HG03280 (cell line): ENCODE data around the gene DPYD.
A peak's percentile ranks its signal among the peaks of the same experiment; 100 is the strongest.
"Not testable (repeated sequence)": the region's sequence is repeated elsewhere in the genome, so short reads cannot be mapped to it uniquely, and the experiment has no call there.

Source experiments
- ATAC-seq: cut with Tn5 transposase; IDR thresholded peaks from one replicate; pipeline ENCODE4 v1.9.1; 2021; ENCODE audit warnings: mild to moderate bottlenecking, moderate library complexity; ENCODE audit not compliant: unreplicated experiment

Gene DPYD

DNA sequence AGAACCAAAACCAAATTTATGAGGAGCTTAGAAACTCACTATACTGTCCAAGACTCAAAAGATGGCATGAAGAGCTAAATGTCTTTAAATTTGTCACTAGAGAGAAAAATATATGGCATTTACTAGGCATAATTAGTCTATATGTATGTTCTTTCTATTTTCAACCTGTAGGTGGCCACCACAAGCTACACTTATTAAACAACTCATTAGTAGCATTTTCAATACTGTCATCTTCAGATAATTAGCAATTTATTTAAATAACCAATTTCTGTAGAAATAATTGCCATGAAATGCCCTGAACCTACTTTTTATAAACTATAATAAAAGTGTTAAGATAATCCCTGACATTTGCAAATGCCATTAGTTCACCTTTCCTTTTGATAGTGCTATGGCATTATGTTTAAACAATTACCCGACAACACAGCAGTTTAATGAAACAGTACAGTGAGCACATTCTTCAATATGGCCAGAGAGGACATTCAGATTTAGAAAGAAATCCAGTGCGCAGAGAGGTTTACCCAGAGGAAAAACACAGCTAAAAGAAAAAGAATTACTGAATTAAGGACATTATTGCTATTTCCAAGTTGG is 676.8 kb downstream of the DPYD start:
- ATAC-seq: peak; percentile 70

DNA sequence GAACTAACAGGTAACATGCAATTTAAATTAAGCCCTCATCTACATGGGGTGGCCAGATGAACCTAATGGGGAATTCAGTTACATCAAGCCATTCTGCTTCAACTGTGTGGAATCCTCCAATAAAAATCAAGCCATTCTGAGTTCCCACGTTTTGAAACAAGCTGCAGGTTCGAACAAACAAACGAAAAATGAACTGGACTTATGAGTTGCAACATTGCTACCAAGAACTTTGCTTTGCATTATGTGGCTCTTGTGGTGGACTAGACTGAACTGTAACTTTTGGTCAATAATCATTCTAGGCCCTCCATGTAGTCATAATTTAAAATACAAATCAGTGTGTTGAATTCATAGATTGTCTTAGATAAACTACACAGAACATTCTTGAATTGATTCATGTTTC is 682.0 kb downstream of the DPYD start:
- ATAC-seq: no peak

DNA sequence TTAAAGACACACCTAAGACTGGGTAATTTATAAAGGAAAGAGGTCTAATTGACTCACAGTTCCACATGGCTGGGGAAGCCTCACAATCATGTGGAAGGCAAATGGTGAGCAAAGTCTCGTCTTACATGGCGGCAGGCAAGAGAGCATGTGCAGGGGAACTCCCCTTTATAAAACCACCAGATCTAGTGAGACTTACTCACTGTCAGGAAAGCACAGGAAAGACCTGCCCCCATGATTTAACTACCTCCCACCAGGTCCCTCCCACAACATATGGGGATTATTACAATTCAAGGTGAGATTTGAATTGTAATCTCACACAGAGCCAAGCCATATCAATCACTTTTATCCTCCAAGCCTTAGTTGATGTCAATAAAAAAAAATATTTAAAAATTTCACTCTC is 689.5 kb downstream of the DPYD start:
- ATAC-seq: not testable (repeated sequence)

DNA sequence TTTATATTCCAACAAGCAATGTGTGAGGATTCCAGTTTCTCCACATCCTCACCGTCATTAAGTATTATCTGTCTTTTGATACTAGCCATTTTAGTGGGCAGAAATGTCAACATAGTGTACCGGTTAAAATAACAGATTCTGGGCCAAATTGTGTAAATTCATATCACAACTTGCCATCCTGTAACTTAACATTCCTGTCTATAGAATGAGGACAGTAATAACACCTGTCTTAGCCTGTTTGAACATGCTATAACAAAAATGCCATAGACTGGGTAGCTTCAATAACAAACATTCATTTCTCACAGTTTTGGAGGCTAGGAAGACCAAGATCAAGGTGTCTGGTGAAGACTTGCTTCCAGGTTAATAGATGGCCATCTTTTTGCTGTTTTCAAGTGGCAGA is 708.2 kb downstream of the DPYD start:
- ATAC-seq: no peak

- ATAC-seq: no peak
These were observed 710.5 kb downstream of the DPYD start for GRCh38 chr1:97210307-97210706.

- ATAC-seq: no peak
These were observed 711.4 kb downstream of the DPYD start for GRCh38 chr1:97209381-97209957.

DNA sequence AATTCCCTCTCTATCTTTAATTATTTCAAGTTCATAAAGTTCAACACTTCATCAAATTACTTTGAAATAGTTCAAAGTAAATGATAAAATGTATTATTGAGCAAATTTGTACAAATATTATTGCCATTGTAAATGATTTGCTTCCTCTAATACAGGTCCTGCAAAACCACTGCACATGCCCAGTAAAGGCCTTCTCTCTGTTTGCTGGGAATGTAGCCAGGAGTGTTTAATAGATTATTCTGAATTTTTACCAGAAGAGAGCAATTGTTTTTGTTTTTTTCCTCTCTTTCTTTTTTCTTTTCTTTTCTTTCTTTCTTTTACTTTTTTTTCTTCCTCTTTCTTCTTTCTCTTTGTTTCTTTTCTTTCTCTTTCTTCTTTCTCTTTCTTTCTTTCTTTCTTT is 713.0 kb downstream of the DPYD start:
- no peak for ATAC-seq

DNA sequence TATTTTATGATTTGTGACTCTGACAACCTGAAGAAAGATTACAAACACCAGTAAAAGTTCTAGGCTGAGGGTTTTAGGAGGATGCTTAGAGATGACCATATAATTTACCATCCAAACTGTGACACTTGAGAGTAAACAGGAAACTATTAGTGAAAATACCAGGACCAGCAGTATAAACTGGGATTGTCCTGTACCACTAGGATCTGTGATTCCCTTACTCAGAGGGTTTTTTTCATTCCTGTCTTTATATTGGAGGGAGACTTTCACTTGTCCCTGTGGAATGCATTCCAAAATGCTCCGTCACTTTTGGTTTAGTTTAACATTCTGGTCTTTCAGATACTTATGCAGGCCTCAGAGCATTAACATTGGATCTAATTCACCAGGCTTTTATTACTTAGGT is 716.4 kb downstream of the DPYD start:
- no peak for ATAC-seq

DNA sequence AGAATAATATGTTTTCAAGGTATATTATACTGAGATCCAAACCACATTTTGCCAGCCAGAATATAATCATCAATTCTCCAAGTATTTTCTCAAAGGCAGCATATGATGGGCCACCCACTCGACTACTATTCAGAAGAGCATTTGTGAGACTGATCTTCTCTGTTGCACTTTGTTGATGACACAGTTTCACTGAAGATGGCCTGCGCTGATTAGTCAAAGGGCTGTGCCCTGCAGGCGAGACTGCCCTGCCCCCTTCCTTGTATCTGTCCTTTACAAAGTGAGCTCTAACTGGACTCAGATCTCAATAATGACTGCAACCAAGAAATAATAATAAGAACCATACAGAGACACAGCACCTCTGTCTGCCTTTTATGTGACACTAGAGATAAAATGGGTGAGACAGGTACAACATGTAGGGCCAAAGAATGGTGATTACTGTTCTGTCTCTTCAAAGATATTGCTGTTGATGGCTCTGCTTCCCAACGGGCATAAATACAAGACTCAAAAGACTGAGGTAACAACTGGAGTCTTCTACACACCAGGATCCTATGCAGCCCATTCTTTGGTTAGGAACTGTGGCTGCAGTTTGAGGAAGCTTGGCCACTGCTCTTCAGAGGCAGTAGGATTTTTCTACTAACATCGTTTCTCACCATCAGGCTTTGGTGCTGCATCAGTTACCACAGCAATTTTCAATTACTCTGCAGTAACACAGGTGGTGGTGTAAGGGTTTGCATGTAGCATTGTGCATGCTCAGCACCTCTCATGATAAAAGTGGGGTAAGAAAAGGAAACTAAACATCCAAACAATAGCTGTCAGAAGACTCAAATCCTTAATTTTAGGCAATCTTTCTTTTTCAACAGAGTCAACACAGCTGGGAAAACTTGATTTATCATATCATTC is 718.1 kb downstream of the DPYD start:
- no peak for ATAC-seq

GRCh38 chr1:97201641-97202040 is 719.2 kb downstream of the DPYD start:
- ATAC-seq: no peak

- no peak for ATAC-seq
These were observed 720.2 kb downstream of the DPYD start for GRCh38 chr1:97200595-97200994.

DNA sequence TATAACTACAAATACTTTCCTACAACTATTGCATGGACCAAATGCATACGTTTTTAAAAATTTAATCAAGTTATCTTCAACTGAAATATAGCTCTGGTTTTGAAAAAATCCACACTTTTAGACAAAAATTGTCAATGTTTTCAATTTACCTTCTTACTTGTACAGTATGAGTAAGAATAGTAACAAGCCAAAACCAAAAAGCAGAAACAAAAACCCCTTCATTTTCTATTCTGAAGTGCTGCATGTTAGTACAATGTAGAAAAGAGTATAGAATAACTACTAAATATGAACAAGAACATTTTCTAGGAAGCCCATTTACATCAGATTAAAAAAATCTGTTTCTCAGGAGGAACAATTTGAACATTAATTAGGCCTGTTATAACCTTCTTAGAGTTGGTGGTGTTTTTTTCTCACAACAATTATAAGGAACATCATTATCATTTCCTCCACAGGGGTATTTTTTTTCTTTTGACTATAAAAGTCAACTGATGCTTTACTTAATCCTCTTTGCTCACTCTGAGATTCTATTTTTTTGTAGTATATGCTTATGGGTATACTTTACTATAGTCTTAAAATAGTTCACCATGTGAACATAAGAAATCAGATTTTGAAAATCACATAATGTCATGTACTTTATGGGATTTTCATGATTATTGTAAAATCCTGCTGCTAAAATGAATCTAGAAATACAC is 723.9 kb downstream of the DPYD start:
- no peak for ATAC-seq

GRCh38 chr1:97192872-97193572 is 727.8 kb downstream of the DPYD start:
- no peak for ATAC-seq

DNA sequence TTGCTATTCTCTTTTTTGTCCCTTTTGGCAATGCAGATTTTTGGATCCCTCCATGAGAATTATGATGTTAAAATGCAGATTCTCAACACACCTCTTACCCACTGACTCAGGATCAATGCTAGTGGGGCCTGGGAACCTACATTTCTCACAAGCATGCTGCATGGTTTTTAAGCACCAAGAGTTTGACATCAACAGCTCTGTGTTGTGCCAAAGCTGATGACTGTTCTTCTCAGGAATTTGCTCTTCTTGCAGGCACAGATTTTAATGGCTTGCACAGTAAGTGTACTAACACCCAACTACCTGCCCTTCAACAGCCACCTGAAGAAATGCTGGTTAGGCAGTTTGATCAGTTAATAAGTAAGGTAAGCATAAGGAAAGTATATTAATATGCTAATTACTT is 730.5 kb downstream of the DPYD start:
- ATAC-seq: no peak

GRCh38 chr1:97186381-97186780 is 734.5 kb downstream of the DPYD start:
- ATAC-seq: no peak

DNA sequence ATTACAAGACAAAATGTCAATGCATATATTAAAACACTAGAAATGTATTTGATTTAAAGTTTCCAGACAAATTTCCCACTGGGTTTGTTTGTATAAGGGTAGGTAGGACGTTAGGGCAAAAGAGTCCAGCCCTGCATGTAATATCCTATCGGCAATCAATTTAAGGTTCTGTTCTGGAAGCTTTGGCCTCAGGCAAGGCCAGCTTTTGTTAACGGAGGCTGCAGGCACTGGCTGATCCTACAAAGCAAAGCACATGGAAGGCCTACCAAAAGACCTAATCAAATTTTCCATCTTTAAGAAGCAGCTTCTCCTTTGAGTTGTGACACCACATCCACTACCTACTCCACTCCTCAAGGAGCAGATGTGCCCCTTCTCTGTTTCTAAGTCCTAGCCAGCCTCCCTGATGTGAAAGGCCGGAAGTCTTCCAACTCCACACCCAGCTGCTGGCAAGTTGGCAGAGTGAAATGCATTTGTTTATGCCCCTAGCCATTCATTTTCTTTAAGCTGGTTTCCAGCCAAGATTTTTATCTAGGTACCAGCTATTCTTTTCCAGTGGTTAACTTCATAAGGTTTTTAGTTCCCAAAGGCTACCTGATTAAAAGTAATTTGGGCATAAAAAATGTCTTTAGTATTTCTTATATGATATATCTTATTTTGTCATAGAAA is 746.7 kb downstream of the DPYD start:
- ATAC-seq: no peak

DNA sequence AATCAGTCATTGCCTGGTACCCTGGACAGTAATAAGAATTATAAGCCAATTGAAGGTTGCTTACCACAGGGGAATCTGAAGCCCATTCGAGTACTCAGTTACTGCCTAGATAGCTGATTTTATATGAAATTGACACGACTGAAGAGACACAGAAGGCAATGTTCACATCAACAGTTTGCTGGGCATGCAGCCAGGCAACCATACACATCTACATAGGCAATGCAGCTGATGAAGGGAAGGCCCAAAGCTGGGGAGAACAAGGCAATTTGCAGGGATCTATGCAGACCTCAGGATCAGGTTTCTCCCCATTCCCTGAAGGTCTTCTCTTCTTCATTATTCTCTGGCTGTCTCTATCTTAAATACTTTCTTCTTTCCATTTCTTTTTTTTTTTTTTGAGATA is 750.5 kb downstream of the DPYD start:
- ATAC-seq: no peak

DNA sequence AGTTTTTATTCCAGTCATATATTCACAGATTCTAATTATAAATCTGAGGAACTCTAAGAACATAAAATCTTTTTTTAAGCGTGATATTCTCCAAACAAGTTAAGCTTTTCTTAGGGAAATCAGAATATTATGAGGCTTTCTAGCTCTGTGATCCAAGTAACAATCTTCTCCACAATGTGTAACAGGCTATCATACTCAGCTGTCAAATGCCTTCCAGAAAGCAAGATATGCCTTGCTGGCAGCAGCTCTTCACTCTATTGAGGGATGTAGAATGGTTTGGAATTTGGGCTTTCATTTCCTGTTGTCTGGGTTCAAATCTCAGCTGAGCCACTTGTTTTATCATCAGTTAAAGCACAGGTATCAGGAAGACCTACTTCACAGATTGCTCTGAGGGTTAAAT is 752.8 kb downstream of the DPYD start:
- no peak for ATAC-seq

DNA sequence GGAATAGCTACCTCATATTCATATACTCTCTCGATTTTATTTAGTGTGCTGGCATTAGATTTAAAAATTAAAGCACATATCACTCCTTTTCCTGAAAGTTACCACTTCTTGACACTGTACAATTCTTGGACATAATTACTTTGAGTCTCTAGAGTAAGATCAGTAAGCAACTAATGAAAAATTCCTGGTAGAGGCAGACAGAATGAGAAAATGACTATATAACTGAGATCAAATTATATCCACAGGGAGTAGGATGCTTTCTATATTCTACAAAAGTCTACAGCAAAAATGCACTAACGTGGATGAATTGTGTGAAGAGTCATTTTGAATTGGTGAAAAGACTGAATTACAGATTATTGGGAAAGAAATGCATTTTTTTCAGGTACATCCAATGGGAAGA is 753.6 kb downstream of the DPYD start:
- ATAC-seq: no peak

DNA sequence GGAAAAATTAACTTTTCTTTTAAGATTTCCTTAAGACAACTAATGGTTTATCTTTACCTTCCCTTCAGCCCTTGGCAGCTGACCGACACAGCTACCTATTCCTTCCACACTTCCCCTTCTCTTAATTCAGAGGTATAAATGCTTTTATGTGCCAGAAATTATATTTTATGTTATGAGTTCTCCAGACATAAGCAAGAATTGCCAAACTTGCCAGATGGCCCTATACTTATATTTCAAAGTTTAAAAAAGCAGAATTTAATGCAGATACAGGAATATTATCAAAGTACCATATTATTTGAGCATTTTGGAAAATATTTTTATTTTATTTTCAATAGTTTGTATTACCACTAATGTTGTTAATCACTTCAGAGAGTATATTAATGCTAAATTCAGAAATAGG is 754.2 kb downstream of the DPYD start:
- no peak for ATAC-seq

- no peak for ATAC-seq
These were observed 756.6 kb downstream of the DPYD start for GRCh38 chr1:97164276-97164639.
